GM21576 (cell line): ENCODE measurements around the gene SIX2.
A peak's percentile ranks its signal among the peaks of the same experiment; 100 is the strongest.

Source experiments
- ATAC-seq: cut with Tn5 transposase; IDR thresholded peaks from one replicate; pipeline ENCODE4 v1.9.1; 2021; ENCODE audit warnings: mild to moderate bottlenecking, moderate library complexity; ENCODE audit not compliant: unreplicated experiment

SIX2 gene

DNA sequence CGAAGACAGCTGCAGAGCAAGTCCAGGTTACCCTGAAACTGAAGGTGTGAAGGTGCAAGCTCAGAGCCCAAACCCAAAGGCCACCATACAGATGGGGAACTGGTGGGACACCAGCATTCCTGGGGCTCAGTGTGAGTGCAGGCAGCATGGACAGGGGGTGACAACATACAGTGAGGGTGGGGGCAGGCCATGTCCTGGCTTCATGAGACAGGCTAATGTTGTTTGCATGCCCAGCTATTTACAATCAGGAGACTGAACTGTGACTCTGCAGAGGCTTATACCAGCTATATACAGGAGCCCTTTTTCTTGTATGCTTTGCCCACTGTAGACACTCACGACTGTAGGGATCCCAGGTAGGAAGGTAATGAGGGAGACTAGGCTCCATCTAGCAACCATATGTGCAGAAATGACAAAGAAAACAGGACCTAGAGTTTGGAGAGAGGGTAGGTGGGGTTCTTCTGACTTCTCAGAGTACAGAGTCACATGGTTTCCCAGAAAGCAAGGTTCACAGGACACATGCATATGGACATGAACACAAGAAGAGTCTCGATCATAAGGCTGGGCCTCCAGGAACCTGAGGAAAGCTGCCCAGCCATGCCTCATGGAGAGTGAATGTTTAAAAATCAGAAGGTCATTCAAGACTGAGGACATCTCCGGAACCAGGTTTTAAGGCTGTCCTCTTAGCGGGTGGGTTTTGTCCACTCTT, 41.4 kb downstream of the SIX2 start:
- no peak for ATAC-seq

DNA sequence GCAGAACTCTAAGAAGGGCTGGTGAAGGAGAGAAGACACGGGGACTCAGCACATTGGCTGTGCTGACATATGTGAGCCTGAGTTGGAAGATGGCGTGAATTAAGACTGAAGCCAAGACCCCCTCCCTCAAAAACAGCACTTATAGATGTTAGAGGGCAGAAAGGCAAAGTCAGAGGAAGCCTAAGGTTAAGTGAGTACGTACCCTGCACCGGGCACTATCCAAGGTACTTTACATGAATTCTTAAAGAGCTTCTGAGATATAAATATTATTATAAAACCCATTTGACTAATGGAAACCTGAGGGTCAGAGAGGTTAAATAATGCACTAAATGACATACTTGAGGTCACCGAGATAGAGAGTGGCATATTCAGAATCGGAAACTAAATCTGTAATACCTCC, 42.2 kb downstream of the SIX2 start:
- ATAC-seq: no peak

DNA sequence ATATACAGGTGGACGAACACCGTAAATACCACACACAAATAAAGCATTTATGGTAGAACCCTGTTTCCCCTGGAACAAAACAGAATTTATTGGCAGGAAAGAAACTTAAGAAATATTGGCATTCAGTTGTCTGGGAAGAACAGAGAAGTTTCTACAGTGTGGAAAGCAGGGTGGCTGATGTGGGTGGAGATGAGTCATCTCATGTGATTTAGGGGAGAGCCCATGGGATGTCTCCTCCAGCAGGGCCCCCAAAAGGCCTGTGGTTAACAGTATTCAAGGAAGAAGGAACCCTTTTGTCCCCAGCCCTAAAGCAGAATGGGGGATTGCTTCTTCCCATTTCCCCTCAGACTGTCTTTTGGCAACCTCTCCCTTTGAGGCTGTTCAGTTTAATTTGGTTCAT, 43.6 kb downstream of the SIX2 start:
- ATAC-seq: no peak

DNA sequence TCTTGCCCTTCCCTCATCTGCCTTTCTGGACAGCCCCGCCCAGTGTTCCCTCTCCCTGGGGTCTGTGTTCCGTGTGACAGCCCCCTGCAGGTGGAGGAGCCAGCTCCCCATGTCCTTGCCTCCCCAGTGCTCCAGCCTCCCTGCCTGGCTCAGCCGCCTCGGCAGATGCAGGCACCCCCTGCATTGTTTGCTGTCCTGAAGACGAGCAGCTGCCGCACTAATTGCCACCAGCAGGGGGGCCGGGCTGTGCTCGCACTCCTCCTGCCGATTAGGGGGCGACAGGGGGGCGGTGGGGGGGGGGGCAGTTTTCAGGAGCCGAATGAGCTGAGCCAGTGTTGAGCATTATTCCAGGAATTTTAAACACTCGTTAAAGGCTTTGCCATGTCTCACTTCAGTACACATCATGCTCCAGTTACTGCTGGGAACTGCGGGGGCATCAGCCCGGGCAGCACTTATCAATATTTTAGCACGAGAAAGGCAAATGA, 44.5 kb downstream of the SIX2 start:
- ATAC-seq: no peak

DNA sequence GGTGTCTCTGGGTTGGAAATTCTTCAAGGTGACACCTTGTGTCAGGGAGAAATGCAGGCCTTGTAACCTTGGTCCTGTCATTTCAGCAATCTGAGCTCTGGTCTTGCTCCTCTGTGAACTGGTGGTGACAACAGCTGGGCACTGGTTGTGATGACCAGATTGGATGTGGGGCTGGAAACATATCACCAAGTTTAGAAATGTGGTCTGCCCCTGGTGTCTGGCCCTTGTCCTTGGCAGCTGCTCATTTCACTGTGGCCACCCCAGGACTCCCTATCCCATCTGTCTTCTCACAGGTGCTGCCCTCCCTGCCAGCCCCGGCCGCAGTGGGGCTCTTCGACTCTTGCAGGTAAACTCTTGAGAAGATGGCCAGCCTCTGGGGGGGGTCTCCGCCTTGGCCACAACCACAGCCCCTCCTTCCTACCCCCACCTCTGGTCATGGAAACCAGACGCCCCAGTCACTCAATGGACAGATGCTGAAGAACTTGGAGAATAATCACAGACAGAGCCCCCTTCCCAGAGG, 47.0 kb downstream of the SIX2 start:
- ATAC-seq: no peak

DNA sequence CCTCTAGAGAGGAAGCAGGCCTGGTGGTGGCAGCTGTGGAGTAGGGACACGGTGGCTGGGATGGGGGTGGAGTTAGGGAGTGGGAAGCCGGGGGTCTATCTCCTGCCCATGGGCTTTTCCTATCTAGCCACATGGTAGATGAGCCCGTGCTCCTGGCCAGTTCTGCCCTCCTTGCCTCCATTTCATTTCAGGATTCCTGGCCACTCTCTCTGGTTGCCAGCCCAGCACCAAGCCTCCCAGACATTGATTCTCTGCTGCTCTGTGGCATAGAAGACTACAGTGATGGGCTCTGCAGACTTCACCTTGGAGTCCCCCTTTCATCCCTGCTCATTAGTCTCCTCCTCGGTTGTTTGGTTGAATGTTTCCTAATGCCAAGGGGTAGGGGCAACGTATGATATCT, 48.4 kb downstream of the SIX2 start:
- ATAC-seq: no peak

DNA sequence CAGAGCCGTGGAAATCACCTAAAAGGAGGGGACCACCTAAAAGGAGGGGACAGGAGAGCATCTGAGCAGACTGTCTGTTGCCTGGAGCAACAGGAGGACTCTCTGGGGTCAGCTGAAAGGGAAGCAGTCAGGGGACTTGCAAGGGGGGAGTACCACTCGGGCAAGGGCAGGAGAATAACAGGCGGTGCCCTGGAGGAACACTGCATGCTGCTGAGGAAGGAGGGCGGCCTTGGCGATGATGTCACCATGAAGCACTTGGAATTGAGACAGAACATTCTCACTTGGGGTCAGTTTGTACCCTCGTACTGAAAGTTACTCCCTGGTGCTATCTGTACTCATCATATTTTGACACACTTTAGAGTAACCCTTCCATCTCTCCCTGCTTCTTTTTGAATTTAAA, 49.4 kb downstream of the SIX2 start:
- no peak for ATAC-seq

DNA sequence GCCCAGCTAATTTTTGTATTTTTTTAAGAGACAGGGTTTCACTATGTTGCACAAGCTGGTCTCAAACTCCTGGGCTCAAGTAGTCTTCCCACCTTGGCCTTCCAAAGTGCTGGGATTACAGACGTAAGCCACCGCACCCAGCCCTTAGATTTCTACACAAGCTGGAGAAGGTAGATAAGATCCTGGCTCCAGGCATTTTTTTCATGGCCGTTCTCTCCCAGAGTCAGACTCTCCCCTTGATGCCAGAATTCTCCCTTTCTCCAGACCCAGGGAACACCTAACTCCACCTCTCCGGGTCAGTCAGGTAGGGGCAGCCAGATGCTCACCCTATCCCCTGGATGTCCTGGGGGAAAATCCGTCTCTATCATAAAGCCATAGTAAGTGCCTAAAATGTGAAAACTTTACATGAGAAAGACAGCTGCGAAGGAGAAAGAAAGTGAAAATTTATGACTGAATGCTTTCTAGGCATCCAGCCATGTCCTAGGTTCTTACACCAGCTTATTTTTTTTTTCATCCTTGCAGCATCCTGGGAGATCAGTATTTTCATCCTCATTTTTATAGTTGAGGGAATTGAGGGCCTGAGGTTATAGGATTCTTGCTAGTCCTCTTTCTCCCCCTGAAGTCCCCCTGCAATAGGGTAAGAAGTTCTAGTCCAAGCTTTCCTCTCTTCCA, 51.5 kb downstream of the SIX2 start:
- ATAC-seq: no peak

DNA sequence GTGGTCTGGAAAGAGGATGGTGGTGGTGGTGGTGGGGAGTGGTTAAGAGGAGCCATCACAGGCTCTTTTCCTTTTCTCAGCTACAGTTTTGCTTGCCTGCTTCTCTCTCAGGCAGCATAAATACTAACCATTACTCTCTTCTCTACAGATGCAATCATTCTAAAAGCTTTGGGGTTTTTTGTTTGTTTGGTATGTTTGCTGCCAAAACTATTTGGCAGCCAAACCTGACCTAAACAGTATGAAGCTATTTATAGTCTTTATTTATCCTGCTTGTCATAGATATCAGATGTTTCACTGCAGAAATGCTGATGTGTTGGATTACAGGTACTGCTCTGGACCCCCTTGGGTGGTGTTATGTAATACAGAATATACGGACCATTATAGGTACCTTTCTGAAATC, 52.4 kb downstream of the SIX2 start:
- no peak for ATAC-seq

DNA sequence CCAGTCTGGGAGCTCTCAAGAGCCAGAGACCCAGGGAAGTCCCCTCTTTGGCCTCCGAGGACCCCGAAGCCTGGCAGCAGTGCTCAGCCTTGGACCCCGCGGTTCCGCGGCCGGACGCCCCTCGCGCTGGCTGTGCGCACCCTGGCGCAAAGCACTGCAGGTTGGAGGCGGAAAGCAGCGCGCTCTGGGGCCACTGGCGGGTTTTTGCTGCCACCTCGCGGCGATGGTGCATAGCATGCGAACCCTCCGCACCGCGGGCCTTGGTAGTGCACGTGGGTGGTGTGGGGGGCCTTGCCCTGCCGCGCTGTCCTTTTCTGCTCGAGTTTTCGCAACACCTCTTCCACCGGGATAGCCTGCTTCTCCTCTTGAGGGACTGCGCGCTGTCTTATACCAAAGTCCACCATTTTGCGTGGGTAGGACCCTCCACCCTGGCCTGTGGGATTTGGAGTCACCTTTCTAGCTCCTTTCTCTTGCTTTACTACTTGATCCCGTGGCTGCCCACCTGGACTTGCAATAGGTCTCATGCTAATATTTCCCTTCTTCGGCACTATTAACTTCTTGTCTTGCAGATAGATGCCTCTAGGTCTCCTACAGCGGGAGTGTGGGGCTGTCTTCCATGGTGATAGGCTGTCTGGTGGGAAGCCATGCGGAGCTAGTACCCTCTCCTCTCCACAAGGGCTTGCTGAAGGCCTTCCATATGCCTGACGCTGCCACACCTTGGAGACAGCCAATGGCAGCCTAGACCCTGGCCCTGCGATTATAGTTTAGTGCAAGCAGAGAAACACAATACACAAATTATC, 53.5 kb downstream of the SIX2 start:
- peak; percentile 66 for ATAC-seq
